Smooth muscle cell (in vitro differentiated cells): ENCODE data around the gene FITM1. TPM values are rescaled to one million over a fixed set of nuclear protein-coding genes. Genes with fewer than 3 reads are reported as not detected.
A peak's percentile ranks its signal among the peaks of the same experiment; 100 is the strongest.

ENCODE experiments used
- DNase-seq: peaks from one replicate; lab custom pipeline; 2025; ENCODE audit not compliant: unreplicated experiment; lab: John Stamatoyannopoulos, UW
- H2AFZ ChIP-seq: fragments of 200-600 bp; sonication (generic); 2 replicates; pipeline ENCODE4 v1.6.0; 2016; ENCODE audit warnings: antibody characterized with exemption, low read depth, mild to moderate bottlenecking
- H3F3A ChIP-seq: fragments of 200-600 bp; sonication (generic); 2 replicates; pipeline ENCODE4 v1.6.0; 2017; ENCODE audit warnings: antibody characterized with exemption, low read depth
- H3K27ac ChIP-seq: fragments of 200-600 bp; sonication (generic); 2 replicates; pipeline ENCODE4 v1.5.1; 2016; ENCODE audit warnings: low read depth, mild to moderate bottlenecking
- H3K27me3 ChIP-seq: fragments of 200-600 bp; sonication (generic); 2 replicates; pipeline ENCODE4 v1.6.1; 2016; ENCODE audit warnings: low read depth, mild to moderate bottlenecking
- H3K36me3 ChIP-seq: fragments of 200-600 bp; sonication (generic); 2 replicates; pipeline ENCODE4 v1.5.1; 2016; ENCODE audit warnings: low read depth
- H3K4me1 ChIP-seq: fragments of 200-600 bp; sonication (generic); 2 replicates; pipeline ENCODE4 v1.5.1; 2016; ENCODE audit warnings: low read depth
- H3K4me2 ChIP-seq: fragments of 200-600 bp; sonication (generic); 2 replicates; pipeline ENCODE4 v1.6.0; 2016; ENCODE audit warnings: mild to moderate bottlenecking
- H3K4me3 ChIP-seq: fragments of 200-600 bp; sonication (generic); 2 replicates; pipeline ENCODE4 v1.5.1; 2016; ENCODE audit warnings: mild to moderate bottlenecking
- H3K79me2 ChIP-seq: fragments of 200-600 bp; sonication (generic); 2 replicates; pipeline ENCODE4 v1.6.0; 2016; ENCODE audit warnings: low read depth, mild to moderate bottlenecking
- H3K9ac ChIP-seq: fragments of 200-600 bp; sonication (generic); 2 replicates; pipeline ENCODE4 v1.6.0; 2016; ENCODE audit warnings: low read depth
- H3K9me3 ChIP-seq: fragments of 200-600 bp; sonication (generic); replicated peaks from 2 replicates; pipeline ENCODE4 v1.5.1; 2016; ENCODE audit warnings: low read depth
- H4K20me1 ChIP-seq: fragments of 200-600 bp; sonication (generic); 2 replicates; pipeline ENCODE4 v1.6.0; 2016; ENCODE audit warnings: low read depth
- WGBS: methylation state at CpG from one replicate; pipeline ENCODE4 v1.1.7; 2016; ENCODE audit warnings: low lambda C conversion rate; 5-methylcytosine and 5-hydroxymethylcytosine counted together
- polyA plus RNA-seq: library from polyadenylated mRNA; unstranded; fragments of >200 nt; fragmentation: Nextera tagmentation; extraction: Ambion mirVana; gene quantifications from 2 replicates; pipeline ENCODE4 v1.2.1, GENCODE V29; 2016
- total RNA-seq: library from RNA; depleted of rRNA; stranded (reverse); fragments of >200 nt; gene quantifications from 2 replicates; pipeline ENCODE4 v1.2.3, GENCODE V29; 2014
- TF ChIP-seq, protein P1 (sequence below): fragments of 200-600 bp; sonication (generic); IDR thresholded peaks from 2 replicates; pipeline ENCODE4 v1.5.1; 2017; ENCODE audit warnings: borderline replicate concordance, mild to moderate bottlenecking, antibody characterized with exemption; ENCODE audit not compliant: insufficient read depth, poor library complexity, severe bottlenecking

FITM1 gene
- total and polyA plus RNA-seq, 2 experiments from 2014 or later, result 0.31 TPM; not detected in 1

DNA sequence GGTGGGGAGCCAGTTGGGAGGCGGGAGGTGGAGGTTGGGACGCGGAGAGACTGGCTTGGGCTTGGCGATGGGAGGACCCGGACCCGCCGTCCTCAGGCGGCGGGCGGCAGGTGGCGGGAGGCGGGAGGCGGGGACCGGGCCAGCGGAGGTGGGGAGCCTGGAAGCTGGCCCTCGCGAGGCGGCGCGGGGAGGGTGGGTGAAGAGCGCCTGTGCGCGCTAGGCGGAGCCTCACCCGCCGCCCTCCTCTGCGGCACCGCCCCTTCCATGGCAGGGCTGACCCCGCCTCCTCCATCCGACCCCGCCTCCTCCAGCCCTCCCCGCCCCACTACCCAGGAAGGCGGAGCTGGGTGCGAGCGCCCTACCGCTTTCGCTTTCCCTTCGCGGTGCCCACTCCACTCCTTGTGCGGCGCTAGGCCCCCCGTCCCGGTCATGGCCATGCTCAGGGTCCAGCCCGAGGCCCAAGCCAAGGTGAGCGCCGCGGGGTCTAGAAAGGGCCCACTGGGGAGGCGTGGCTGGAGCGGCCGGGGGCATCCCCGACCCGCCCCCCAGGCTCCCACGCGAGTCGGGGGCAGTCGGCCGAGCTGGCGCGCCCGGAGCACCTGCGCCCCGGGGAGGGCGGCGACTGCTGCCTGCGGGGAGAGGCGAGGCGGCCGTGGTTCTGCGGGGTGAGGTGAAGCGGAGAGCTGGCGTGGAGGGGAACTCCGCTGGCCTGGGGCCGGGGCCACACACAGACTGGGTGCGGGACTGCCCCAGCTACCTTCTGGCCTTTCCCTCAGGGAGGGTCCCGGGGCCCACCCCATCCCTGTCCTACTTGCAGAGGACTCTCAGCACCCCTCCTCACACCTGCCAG lies 5.6 kb downstream of the FITM1 start, which contains the start of gene PSME1:
Gene PSME1, plus strand, starts transcription at position 361 of the 850 bp plus-strand sequence. Its CDS starts 69 bp downstream, at position 430.
- Histone ChIP-seq H3K9ac (peak within 1 kb of the TSS; percentile 86), H3K4me2 (peak within 1 kb of the TSS; percentile 93), H3K79me2 (peaks cover 19% of the 10 kb centered on the region), H3K27ac (no peak within 1 kb of the TSS), H3K9me3 (no peaks in the 10 kb centered on the region), H3K4me1 (peaks cover 18% of the 10 kb centered on the region), H4K20me1 (peaks cover 8% of the 10 kb centered on the region), H3K27me3 (no peaks in the 10 kb centered on the region), H2AFZ (peak within 1 kb of the TSS; percentile 92), H3F3A (no peaks in the 10 kb centered on the region), H3K36me3 (no peaks in the 10 kb centered on the region), H3K4me3 (peak within 1 kb of the TSS; percentile 98)
- DNase-seq, result peak; percentile 75
- TF ChIP-seq, protein P1, sequence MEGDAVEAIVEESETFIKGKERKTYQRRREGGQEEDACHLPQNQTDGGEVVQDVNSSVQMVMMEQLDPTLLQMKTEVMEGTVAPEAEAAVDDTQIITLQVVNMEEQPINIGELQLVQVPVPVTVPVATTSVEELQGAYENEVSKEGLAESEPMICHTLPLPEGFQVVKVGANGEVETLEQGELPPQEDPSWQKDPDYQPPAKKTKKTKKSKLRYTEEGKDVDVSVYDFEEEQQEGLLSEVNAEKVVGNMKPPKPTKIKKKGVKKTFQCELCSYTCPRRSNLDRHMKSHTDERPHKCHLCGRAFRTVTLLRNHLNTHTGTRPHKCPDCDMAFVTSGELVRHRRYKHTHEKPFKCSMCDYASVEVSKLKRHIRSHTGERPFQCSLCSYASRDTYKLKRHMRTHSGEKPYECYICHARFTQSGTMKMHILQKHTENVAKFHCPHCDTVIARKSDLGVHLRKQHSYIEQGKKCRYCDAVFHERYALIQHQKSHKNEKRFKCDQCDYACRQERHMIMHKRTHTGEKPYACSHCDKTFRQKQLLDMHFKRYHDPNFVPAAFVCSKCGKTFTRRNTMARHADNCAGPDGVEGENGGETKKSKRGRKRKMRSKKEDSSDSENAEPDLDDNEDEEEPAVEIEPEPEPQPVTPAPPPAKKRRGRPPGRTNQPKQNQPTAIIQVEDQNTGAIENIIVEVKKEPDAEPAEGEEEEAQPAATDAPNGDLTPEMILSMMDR, result no peak
- WGBS, result 4% methylated on average over 37 of the region's 75 CpGs

DNA sequence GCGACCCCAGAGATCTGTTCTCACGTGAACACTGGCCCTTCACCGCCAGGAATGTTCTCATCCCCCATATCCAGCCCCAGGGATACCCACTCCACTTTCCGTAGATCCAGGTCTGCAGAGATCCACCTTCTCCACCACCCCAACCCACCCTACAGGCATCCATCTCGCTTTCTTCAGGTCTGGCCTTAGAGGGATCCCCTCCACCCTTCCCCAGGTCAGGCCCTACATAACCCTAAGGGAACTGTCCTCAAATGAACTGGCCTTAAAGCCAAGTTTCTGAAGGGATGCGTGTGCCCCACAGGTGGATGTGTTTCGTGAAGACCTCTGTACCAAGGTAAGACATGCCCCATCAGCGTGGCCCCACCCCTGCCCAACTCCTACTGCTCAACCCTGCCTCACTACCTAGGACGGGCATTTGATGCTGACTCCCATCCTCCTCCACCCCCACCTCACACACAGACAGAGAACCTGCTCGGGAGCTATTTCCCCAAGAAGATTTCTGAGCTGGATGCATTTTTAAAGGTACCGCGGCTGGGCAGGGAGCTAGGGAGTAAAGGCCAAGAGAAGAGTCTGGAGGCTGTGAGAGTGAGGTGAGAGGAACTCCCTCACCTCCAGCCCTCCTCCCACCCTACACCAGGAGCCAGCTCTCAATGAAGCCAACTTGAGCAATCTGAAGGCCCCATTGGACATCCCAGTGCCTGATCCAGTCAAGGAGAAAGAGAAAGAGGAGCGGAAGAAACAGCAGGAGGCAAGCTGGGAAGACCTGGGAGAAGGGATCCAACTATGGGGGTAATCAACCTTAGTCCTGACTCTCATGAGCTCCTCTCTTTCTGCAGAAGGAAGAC lies 6.4 kb downstream of the FITM1 start:
- no peaks in the 10 kb centered on the region for H3K27me3 ChIP-seq
- peak overlapping the region; percentile 86 for H3K9ac ChIP-seq
- WGBS, result 57% methylated on average over 13 of the region's 13 CpGs
- H3K27ac ChIP-seq, result no peak overlapping the region
- H3K4me3 ChIP-seq, result peak overlapping the region; percentile 98
- peaks cover 8% of the 10 kb centered on the region for H4K20me1 ChIP-seq
- H3K4me1 ChIP-seq, result peaks cover 18% of the 10 kb centered on the region
- no peak overlapping the region for H2AFZ ChIP-seq
- no peaks in the 10 kb centered on the region for H3K36me3 ChIP-seq
- TF ChIP-seq, protein P1, result no peak
- DNase-seq, result no peak
- peaks cover 19% of the 10 kb centered on the region for H3K79me2 ChIP-seq
- H3F3A ChIP-seq, result no peaks in the 10 kb centered on the region
- H3K9me3 ChIP-seq, result no peaks in the 10 kb centered on the region
- H3K4me2 ChIP-seq, result peak overlapping the region; percentile 93

DNA sequence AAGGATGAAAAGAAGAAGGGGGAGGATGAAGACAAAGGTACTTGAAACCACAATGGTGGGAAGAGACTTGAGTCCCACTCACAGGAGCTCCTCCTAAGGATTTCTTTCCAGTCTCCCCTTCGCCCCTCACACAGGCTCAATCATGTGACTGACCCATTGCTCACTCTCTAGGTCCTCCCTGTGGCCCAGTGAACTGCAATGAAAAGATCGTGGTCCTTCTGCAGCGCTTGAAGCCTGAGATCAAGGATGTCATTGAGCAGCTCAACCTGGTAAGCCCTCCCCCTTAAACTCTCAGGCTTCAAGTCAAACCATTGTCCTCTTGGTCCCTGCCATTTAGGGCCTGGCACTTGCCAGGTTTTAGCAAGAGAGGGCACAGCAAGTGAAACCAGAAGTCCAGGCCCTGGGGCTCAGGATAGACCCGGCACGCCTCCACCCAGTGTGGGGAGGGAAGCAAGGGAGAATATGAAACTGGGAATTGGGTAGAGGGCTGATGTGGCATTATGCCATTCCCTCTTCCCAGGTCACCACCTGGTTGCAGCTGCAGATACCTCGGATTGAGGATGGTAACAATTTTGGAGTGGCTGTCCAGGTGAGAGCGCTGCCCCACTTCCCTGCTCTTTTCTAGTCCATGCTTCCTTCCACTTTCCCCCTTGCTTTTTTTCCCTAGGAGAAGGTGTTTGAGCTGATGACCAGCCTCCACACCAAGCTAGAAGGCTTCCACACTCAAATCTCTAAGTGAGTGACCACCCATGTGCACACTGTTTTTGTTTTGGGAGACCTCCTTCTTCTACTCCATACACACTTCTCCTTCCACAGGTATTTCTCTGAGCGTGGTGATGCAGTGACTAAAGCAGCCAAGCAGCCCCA lies 7.3 kb downstream of the FITM1 start:
- Histone ChIP-seq H3K27ac (no peak overlapping the region), H2AFZ (no peak overlapping the region), H3F3A (peaks cover 2% of the 10 kb centered on the region), H3K4me2 (no peak overlapping the region), H4K20me1 (peaks cover 8% of the 10 kb centered on the region), H3K4me1 (peaks cover 18% of the 10 kb centered on the region), H3K9ac (no peak overlapping the region), H3K9me3 (no peaks in the 10 kb centered on the region), H3K27me3 (no peaks in the 10 kb centered on the region), H3K4me3 (no peak overlapping the region), H3K36me3 (no peaks in the 10 kb centered on the region), H3K79me2 (peaks cover 19% of the 10 kb centered on the region)
- TF ChIP-seq, protein P1, result no peak
- DNase-seq, result no peak
- WGBS, result 98% methylated on average over 8 of the region's 8 CpGs
